ENCODE results near the gene MYL12A. TPM values are rescaled to one million over a fixed set of nuclear protein-coding genes. Genes with fewer than 3 reads are reported as not detected.

MYL12A gene
- total and polyA plus RNA-seq, 2 of the 13 experiments (the other 11 are each of a cell fraction or from before 2014, with no cell fraction given): 261 to 277 TPM

DNA sequence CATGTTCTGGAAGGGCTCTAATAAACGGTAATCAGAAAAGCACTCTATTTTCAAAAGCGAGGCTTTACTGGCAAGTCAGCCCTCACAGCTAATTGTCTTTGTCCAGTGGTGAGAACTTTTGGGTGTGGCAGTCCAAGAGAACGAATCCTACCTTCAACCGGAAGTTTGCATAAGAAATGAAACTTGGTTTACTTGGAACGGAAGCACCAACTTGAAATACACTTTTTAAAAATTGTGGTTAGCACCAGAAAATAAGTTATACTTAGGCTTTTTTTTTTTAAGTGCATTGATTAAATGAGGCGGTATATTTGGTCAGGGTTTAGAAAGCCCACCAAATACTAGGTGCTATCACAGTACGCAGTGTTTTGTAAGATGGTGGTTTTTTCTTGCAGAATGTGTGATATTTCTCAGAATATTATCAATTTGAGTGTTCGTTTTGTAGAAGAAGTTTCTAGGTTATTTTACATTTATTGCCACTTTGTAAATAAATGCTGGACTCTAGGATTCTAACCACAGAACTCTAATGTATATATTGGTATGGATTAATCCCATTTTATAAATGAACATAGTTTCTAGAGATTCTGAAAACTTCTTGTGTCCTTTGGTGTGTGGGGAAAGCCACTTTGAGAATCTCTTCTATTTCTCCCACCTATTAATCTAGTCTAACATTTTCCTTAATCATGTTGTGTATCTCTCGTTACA lies 1.2 kb downstream of the MYL12A start (continued):
- no peak for TF ChIP-seq KLF16 (CRISPR knock-in tag; IDR thresholded peaks at IDR 0.05)
- TF ChIP-seq POLR2G (IDR thresholded peaks at IDR 0.05; ENCODE audit: low read depth, low read length): 0 out of 2 replicates have a peak, but pooled peaks have one; percentile 32
- TF ChIP-seq ZNF782 (CRISPR knock-in tag; IDR thresholded peaks at IDR 0.05; ENCODE audit: borderline replicate concordance): no peak
- peak; percentile 13; the same call in 1 of the 2 replicates for TF ChIP-seq RXRB (CRISPR knock-in tag; IDR thresholded peaks at IDR 0.05; ENCODE audit: borderline replicate concordance)
- peak; percentile 15; the same call in 1 of the 2 replicates for TF ChIP-seq TGIF2 (CRISPR knock-in tag; IDR thresholded peaks at IDR 0.05)
- TF ChIP-seq SOX5 (CRISPR knock-in tag; IDR thresholded peaks at IDR 0.05; ENCODE audit: borderline replicate concordance): peak; percentile 35; the same call in 1 of the 2 replicates
- no peak for TF ChIP-seq HOXA9 (CRISPR knock-in tag; IDR thresholded peaks at IDR 0.05; ENCODE audit: borderline replicate concordance)
- TF ChIP-seq, protein P1, sequence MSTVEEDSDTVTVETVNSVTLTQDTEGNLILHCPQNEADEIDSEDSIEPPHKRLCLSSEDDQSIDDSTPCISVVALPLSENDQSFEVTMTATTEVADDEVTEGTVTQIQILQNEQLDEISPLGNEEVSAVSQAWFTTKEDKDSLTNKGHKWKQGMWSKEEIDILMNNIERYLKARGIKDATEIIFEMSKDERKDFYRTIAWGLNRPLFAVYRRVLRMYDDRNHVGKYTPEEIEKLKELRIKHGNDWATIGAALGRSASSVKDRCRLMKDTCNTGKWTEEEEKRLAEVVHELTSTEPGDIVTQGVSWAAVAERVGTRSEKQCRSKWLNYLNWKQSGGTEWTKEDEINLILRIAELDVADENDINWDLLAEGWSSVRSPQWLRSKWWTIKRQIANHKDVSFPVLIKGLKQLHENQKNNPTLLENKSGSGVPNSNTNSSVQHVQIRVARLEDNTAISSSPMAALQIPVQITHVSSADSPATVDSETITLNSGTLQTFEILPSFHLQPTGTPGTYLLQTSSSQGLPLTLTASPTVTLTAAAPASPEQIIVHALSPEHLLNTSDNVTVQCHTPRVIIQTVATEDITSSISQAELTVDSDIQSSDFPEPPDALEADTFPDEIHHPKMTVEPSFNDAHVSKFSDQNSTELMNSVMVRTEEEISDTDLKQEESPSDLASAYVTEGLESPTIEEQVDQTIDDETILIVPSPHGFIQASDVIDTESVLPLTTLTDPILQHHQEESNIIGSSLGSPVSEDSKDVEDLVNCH (CRISPR knock-in tag; IDR thresholded peaks at IDR 0.05): no peak
- no peak for TF ChIP-seq MXI1 (IDR thresholded peaks at IDR 0.05; ENCODE audit: borderline replicate concordance, low read depth, low read length)
- TF ChIP-seq FOXM1 (CRISPR knock-in tag; IDR thresholded peaks at IDR 0.05): no peak
- TF ChIP-seq, protein P2, sequence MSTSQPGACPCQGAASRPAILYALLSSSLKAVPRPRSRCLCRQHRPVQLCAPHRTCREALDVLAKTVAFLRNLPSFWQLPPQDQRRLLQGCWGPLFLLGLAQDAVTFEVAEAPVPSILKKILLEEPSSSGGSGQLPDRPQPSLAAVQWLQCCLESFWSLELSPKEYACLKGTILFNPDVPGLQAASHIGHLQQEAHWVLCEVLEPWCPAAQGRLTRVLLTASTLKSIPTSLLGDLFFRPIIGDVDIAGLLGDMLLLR (CRISPR knock-in tag; IDR thresholded peaks at IDR 0.05): no peak
- no peak for TF ChIP-seq MBD4 (IDR thresholded peaks at IDR 0.05; ENCODE audit: borderline replicate concordance, low read length)
- TF ChIP-seq SIN3A (IDR thresholded peaks at IDR 0.05; ENCODE audit: borderline replicate concordance, low read depth, low read length): 0 out of 2 replicates have a peak, but pooled peaks have one; percentile 67
- peak; percentile 46; the same call in 1 of the 2 replicates for TF ChIP-seq KLF12 (CRISPR knock-in tag; IDR thresholded peaks at IDR 0.05; ENCODE audit: borderline replicate concordance)
- peak in 1 of 2 experiments; percentile 50; a peak in 1 of 4 replicates for TF ChIP-seq POLR2A (IDR thresholded peaks at IDR 0.05; ENCODE audit: insufficient read depth in 1 of 2, low read depth in 2 of 2, low read length in 2 of 2)
- TF ChIP-seq ATF7 (IDR thresholded peaks at IDR 0.05): no peak
- TF ChIP-seq ATF7 (CRISPR knock-in tag; IDR thresholded peaks at IDR 0.05): no peak
- no peak for TF ChIP-seq SOX13 (IDR thresholded peaks at IDR 0.05)
- peak in 1 of 2 experiments; percentile 52; a peak in 1 of 4 replicates for TF ChIP-seq SOX13 (CRISPR knock-in tag; conservative IDR thresholded peaks at IDR 0.05 in 1 of 2, IDR thresholded peaks at IDR 0.05 in 1 of 2)
- TF ChIP-seq, protein P3, sequence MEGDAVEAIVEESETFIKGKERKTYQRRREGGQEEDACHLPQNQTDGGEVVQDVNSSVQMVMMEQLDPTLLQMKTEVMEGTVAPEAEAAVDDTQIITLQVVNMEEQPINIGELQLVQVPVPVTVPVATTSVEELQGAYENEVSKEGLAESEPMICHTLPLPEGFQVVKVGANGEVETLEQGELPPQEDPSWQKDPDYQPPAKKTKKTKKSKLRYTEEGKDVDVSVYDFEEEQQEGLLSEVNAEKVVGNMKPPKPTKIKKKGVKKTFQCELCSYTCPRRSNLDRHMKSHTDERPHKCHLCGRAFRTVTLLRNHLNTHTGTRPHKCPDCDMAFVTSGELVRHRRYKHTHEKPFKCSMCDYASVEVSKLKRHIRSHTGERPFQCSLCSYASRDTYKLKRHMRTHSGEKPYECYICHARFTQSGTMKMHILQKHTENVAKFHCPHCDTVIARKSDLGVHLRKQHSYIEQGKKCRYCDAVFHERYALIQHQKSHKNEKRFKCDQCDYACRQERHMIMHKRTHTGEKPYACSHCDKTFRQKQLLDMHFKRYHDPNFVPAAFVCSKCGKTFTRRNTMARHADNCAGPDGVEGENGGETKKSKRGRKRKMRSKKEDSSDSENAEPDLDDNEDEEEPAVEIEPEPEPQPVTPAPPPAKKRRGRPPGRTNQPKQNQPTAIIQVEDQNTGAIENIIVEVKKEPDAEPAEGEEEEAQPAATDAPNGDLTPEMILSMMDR (CRISPR knock-in tag; IDR thresholded peaks at IDR 0.05): no peak
- no peak for TF ChIP-seq KLF9 (CRISPR knock-in tag; IDR thresholded peaks at IDR 0.05; ENCODE audit: low read depth)
- TF ChIP-seq, protein P4, sequence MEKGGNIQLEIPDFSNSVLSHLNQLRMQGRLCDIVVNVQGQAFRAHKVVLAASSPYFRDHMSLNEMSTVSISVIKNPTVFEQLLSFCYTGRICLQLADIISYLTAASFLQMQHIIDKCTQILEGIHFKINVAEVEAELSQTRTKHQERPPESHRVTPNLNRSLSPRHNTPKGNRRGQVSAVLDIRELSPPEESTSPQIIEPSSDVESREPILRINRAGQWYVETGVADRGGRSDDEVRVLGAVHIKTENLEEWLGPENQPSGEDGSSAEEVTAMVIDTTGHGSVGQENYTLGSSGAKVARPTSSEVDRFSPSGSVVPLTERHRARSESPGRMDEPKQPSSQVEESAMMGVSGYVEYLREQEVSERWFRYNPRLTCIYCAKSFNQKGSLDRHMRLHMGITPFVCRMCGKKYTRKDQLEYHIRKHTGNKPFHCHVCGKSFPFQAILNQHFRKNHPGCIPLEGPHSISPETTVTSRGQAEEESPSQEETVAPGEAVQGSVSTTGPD (CRISPR knock-in tag; IDR thresholded peaks at IDR 0.05): no peak
- TF ChIP-seq, protein P5, sequence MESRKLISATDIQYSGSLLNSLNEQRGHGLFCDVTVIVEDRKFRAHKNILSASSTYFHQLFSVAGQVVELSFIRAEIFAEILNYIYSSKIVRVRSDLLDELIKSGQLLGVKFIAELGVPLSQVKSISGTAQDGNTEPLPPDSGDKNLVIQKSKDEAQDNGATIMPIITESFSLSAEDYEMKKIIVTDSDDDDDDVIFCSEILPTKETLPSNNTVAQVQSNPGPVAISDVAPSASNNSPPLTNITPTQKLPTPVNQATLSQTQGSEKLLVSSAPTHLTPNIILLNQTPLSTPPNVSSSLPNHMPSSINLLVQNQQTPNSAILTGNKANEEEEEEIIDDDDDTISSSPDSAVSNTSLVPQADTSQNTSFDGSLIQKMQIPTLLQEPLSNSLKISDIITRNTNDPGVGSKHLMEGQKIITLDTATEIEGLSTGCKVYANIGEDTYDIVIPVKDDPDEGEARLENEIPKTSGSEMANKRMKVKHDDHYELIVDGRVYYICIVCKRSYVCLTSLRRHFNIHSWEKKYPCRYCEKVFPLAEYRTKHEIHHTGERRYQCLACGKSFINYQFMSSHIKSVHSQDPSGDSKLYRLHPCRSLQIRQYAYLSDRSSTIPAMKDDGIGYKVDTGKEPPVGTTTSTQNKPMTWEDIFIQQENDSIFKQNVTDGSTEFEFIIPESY (CRISPR knock-in tag; IDR thresholded peaks at IDR 0.05): no peak
